ENCODE measurements around the gene CBFA2T3. TPM values are rescaled to one million over a fixed set of nuclear protein-coding genes. Genes with fewer than 3 reads are reported as not detected.

The CBFA2T3 gene
- total and polyA plus RNA-seq, 10 donors = 8.4 to 59.8 (median 26.3) TPM

- Histone ChIP-seq H3K4me3 (no peak overlapping the region), H3K27me3 (replicated peaks in 1 of 7) (peaks cover 0 to 39% (median 4%) of the 10 kb centered on the region in 7 donors), H3K4me1 (peaks cover 0 to 4% (median 0%) of the 10 kb centered on the region in 6 donors), H3K9me3 (peaks cover 0 to 25% (median 19%) of the 10 kb centered on the region in 8 donors), H3K27ac (no peak overlapping the region), H3K36me3 (no peaks in the 10 kb centered on the region)
- no peak for TF ChIP-seq CTCF (IDR thresholded peaks at IDR 0.05 in 8 of 11, conservative IDR thresholded peaks at IDR 0.05 in 3 of 11)
- TF ChIP-seq POLR2A (IDR thresholded peaks at IDR 0.05) = no peak
- no peak for TF ChIP-seq POLR2AphosphoS5 (IDR thresholded peaks at IDR 0.05)
- DNase-seq = peak; percentile 58
- intact Hi-C loops (cut with DNase I; ENCODE audit: low total_unique reads) = no loop called here
- WGBS, 5 donors = 83 to 88% (median 86%) methylated on average over 20 to 23 of the region's 23 CpGs
Observed at GRCh38 chr16:89023621-89024511, 46.9 kb upstream of the CBFA2T3 start.

GRCh38 chr16:89023151-89023551, 46.1 kb upstream of the CBFA2T3 start:
- peaks cover 0 to 25% (median 19%) of the 10 kb centered on the region in 8 donors for H3K9me3 ChIP-seq
- peaks cover 0 to 46% (median 4%) of the 10 kb centered on the region in 7 donors for H3K27me3 ChIP-seq (replicated peaks in 1 of 7)
- WGBS, 5 donors = 90 to 95% (median 93%) methylated on average over 10 of the region's 10 CpGs
- intact Hi-C loops (cut with DNase I; ENCODE audit: low total_unique reads) = no loop called here
- no peak overlapping the region for H3K4me3 ChIP-seq
- peak; percentile 50 for DNase-seq
- no peaks in the 10 kb centered on the region for H3K36me3 ChIP-seq
- H3K4me1 ChIP-seq = peaks cover 0 to 4% (median 0%) of the 10 kb centered on the region in 6 donors
- H3K27ac ChIP-seq = no peak overlapping the region
- TF ChIP-seq CTCF (IDR thresholded peaks at IDR 0.05 in 8 of 11, conservative IDR thresholded peaks at IDR 0.05 in 3 of 11) = no peak
- TF ChIP-seq POLR2AphosphoS5 (IDR thresholded peaks at IDR 0.05) = no peak
- no peak for TF ChIP-seq POLR2A (IDR thresholded peaks at IDR 0.05)

- peak; percentile 29 for DNase-seq
- Histone ChIP-seq H3K27ac (no peak overlapping the region), H3K9me3 (peaks cover 0 to 23% (median 19%) of the 10 kb centered on the region in 8 donors), H3K36me3 (no peaks in the 10 kb centered on the region), H3K4me1 (peaks cover 0 to 4% (median 0%) of the 10 kb centered on the region in 6 donors), H3K27me3 (replicated peaks in 1 of 7) (peaks cover 0 to 54% (median 4%) of the 10 kb centered on the region in 7 donors), H3K4me3 (no peak overlapping the region)
- TF ChIP-seq POLR2AphosphoS5 (IDR thresholded peaks at IDR 0.05) = no peak
- TF ChIP-seq POLR2A (IDR thresholded peaks at IDR 0.05) = no peak
- TF ChIP-seq CTCF (IDR thresholded peaks at IDR 0.05 in 8 of 11, conservative IDR thresholded peaks at IDR 0.05 in 3 of 11) = no peak
- intact Hi-C loops (cut with DNase I; ENCODE audit: low total_unique reads) = no loop called here
- WGBS, 5 donors = 83 to 88% (median 86%) methylated on average over 21 to 25 of the region's 25 CpGs
Observed at GRCh38 chr16:89022051-89022836, 45.2 kb upstream of the CBFA2T3 start.

Data from spleen (tissue), 11 donors.